Testis (tissue), 3 donors: ENCODE results near the gene ROBO1. TPM values are rescaled to one million over a fixed set of nuclear protein-coding genes. Genes with fewer than 3 reads are reported as not detected.

Experiments
- DNase-seq: peaks from one replicate; pipeline ENCODE4 v3.0.0-alpha.2; 2019
- H3K27ac ChIP-seq, 2 donors: fragments of 200-600 bp; sonication (generic); one replicate each; pipeline ENCODE4 v1.5.1; 2019
- H3K27me3 ChIP-seq: fragments of 200-600 bp; sonication (generic); one replicate; pipeline ENCODE4 v1.5.1; 2019
- H3K36me3 ChIP-seq: fragments of 200-600 bp; sonication (generic); one replicate; pipeline ENCODE4 v1.5.1; 2017; ENCODE audit warnings: low read depth; ENCODE audit errors: missing control alignments
- H3K4me1 ChIP-seq: fragments of 200-600 bp; sonication (generic); one replicate; pipeline ENCODE4 v1.5.1; 2019
- H3K4me3 ChIP-seq, 2 donors: fragments of 200-600 bp; sonication (generic); one replicate each; pipeline ENCODE4 v1.5.1; 2017 to 2019
- H3K9me3 ChIP-seq: fragments of 200-600 bp; sonication (generic); one replicate; pipeline ENCODE4 v1.5.1; 2017
- POLR2A ChIP-seq: fragments of 450-650 bp; IDR thresholded peaks from one replicate; pipeline ENCODE4 v1.6.1; 2017; ENCODE audit warnings: antibody characterized with exemption, mild to moderate bottlenecking, moderate library complexity
- WGBS, 2 donors: methylation state at CpG; one replicate each; pipeline ENCODE4 v1.1.5; 2018; 5-methylcytosine and 5-hydroxymethylcytosine counted together
- intact Hi-C: fragments of 100-400 bp; cut with DNase I; formaldehyde crosslinking; loops from one replicate; pipeline ENCODE4 v1.15.1; 2023; ENCODE audit warnings: low total_unique reads
- polyA plus RNA-seq: library from polyadenylated mRNA; stranded (reverse); fragments of 350-450 nt; fragmentation: Illumina TruSeq; extraction: RNeasy Lipid Tissue Mini Kit (QIAGEN cat#74804); gene quantifications from one replicate; pipeline ENCODE4 v1.2.3, GENCODE V29; 2014; ENCODE audit warnings: low read depth, low replicate concordance; ENCODE audit not compliant: insufficient read depth
- total RNA-seq, 2 donors: library from RNA; depleted of rRNA; stranded (reverse); fragments of >200 nt; gene quantifications; one replicate each; pipeline ENCODE4 v1.2.3, GENCODE V29; 2016
- TF ChIP-seq, protein P1 (sequence below), 3 experiments: fragments of 450-650 bp in 2 of 3; fragments of 200-600 bp in 1 of 3; sonication (generic) in 1 of 3; IDR thresholded peaks; one replicate each; pipeline ENCODE4 v1.5.1; 2016 to 2019; ENCODE audit warnings: antibody characterized with exemption in 3 of 3, mild to moderate bottlenecking in 2 of 3, moderate library complexity in 1 of 3

Gene ROBO1
- total and polyA plus RNA-seq, 3 donors from 2014 or later: 39.4 to 45.1 (median 42.6) TPM

DNA sequence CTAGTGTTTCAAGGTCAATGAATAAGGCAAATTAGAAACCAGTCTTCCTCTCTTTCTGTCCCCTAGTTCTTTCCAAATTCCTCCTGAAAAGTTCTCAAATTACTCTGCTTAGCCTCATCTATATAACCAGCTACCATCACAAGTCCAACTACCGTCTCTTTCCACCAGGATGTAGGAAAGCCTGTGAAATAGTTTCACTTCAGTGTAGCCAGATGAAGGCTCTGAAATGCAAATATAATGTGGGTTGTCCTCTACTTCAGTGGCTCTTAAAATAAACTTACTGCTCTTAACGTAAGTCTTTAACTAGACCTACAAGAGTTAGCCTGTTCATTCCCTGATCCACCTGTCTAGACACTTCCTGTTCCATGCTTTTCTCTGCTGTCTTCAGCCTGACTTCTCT is 827.7 kb downstream of the ROBO1 start:
- H3K27ac ChIP-seq: no peak overlapping the region
- 96 to 97% methylated on average over 2 of the region's 2 CpGs for WGBS, 2 donors
- TF ChIP-seq, protein P1, sequence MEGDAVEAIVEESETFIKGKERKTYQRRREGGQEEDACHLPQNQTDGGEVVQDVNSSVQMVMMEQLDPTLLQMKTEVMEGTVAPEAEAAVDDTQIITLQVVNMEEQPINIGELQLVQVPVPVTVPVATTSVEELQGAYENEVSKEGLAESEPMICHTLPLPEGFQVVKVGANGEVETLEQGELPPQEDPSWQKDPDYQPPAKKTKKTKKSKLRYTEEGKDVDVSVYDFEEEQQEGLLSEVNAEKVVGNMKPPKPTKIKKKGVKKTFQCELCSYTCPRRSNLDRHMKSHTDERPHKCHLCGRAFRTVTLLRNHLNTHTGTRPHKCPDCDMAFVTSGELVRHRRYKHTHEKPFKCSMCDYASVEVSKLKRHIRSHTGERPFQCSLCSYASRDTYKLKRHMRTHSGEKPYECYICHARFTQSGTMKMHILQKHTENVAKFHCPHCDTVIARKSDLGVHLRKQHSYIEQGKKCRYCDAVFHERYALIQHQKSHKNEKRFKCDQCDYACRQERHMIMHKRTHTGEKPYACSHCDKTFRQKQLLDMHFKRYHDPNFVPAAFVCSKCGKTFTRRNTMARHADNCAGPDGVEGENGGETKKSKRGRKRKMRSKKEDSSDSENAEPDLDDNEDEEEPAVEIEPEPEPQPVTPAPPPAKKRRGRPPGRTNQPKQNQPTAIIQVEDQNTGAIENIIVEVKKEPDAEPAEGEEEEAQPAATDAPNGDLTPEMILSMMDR (IDR thresholded peaks at IDR 0.05): no peak
- TF ChIP-seq POLR2A: no peak
- no peak overlapping the region for H3K4me3 ChIP-seq
- H3K36me3 ChIP-seq: no peaks in the 10 kb centered on the region
- H3K4me1 ChIP-seq: no peaks in the 10 kb centered on the region
- DNase-seq: no peak
- intact Hi-C loops: no loop called here
- H3K27me3 ChIP-seq: no peaks in the 10 kb centered on the region
- H3K9me3 ChIP-seq: no peaks in the 10 kb centered on the region

DNA sequence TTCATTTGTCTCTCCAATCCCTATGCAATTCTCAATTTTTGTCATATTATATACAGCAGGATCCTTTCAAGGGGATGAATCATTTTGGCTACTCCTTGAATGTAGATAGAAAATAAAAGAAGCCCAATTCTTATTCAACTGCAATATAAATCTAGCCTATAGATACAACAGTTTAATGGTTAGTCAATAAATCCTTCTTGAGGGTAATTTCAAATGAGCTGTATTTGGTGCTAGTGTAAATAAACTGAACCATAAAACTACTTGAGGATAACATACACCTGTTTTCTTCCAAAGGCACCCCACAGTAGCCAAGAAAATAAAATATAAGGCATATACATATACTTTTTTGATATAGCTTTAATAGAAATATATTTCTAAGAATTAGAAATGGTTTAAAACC is 830.3 kb downstream of the ROBO1 start:
- intact Hi-C loops: no loop called here
- no peaks in the 10 kb centered on the region for H3K4me1 ChIP-seq
- TF ChIP-seq POLR2A: no peak
- TF ChIP-seq, protein P1 (IDR thresholded peaks at IDR 0.05): no peak
- H3K36me3 ChIP-seq: no peaks in the 10 kb centered on the region
- no peak for DNase-seq
- no peaks in the 10 kb centered on the region for H3K27me3 ChIP-seq
- H3K27ac ChIP-seq: no peak overlapping the region
- no peaks in the 10 kb centered on the region for H3K9me3 ChIP-seq
- H3K4me3 ChIP-seq: no peak overlapping the region

DNA sequence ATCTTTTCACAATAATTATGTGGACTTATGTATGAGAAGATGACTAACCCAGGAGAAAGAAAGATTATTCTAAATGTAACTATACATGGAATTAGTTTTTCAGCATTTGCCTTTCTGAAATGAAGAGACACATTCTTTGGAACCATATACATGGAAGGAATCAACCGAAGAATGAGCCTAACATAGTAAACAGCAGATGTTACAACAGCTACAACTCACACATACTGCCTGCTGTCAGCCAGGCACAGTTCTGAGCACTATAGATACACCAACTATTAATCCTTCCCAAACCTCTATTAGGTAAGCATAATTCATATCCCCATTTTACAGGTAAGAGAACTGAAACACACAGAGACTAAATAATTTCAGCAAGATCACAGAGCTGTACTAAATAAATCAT is 840.0 kb downstream of the ROBO1 start:
- no peak overlapping the region for H3K27ac ChIP-seq
- TF ChIP-seq, protein P1 (IDR thresholded peaks at IDR 0.05): no peak
- TF ChIP-seq POLR2A: no peak
- 86 to 96% methylated on average over 1 of the region's 1 CpG for WGBS, 2 donors
- H3K4me1 ChIP-seq: no peaks in the 10 kb centered on the region
- H3K36me3 ChIP-seq: no peaks in the 10 kb centered on the region
- no peaks in the 10 kb centered on the region for H3K27me3 ChIP-seq
- DNase-seq: no peak
- no peaks in the 10 kb centered on the region for H3K9me3 ChIP-seq
- intact Hi-C loops: no loop called here
- H3K4me3 ChIP-seq: no peak overlapping the region

DNA sequence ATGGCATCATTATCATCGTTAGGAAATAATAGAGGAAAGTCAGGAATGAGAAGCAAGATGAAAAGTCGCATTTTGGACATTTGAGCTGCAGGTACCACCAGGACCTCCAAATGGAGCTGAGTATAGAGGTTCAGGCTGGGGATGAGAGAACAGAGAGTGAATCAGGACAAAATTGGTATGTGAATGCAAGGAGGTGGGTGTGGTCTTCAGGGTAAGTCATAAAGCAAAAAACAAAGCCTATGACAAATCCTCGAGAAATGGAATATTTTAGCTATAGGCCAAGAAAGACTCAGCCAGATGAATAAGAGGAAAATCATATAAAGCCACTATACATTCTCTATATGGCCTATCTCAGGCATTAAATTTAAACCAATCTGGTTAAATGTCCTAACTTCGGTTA is 841.3 kb downstream of the ROBO1 start:
- WGBS, 2 donors: 89 to 94% methylated on average over 4 of the region's 4 CpGs
- DNase-seq: no peak

DNA sequence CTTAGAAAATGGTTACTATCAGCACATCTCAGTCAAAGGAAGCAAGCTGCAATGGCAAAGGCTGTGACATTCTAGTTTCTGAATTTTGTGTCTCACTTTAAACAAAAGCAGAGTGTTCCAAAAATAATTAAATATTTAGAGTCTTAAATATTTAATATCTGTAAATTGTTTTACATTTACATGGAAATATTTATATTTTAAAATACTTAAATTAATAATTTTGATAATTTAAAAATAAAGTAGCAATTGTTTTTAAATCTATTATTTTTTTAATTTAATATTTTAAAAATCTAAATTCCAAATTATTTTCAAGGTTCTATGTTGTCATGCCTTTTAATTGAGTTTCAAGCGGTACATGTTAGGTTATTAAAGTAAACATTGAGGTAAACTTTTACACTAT is 843.1 kb downstream of the ROBO1 start:
- 93 to 100% methylated on average over 1 of the region's 1 CpG for WGBS, 2 donors
- Histone ChIP-seq H3K27ac (no peak overlapping the region), H3K36me3 (no peaks in the 10 kb centered on the region), H3K27me3 (no peaks in the 10 kb centered on the region), H3K9me3 (no peaks in the 10 kb centered on the region), H3K4me3 (no peak overlapping the region), H3K4me1 (no peaks in the 10 kb centered on the region)
- intact Hi-C loops: no loop called here
- DNase-seq: no peak
- TF ChIP-seq POLR2A: no peak
- TF ChIP-seq, protein P1 (IDR thresholded peaks at IDR 0.05): no peak

More for the DNA sequence above, 841.3 kb downstream of the ROBO1 start:
- TF ChIP-seq, protein P1 (IDR thresholded peaks at IDR 0.05): no peak
- no peak for TF ChIP-seq POLR2A
- Histone ChIP-seq H3K27me3 (no peaks in the 10 kb centered on the region), H3K4me3 (no peak overlapping the region), H3K36me3 (no peaks in the 10 kb centered on the region), H3K27ac (no peak overlapping the region), H3K4me1 (no peaks in the 10 kb centered on the region), H3K9me3 (no peaks in the 10 kb centered on the region)
- intact Hi-C loops: no loop called here
